Natural killer cell (primary cell): Measurements from ENCODE around the gene ZNF148. TPM values are rescaled to one million over a fixed set of nuclear protein-coding genes. Genes with fewer than 3 reads are reported as not detected.
"Not testable (repeated sequence)": the region's sequence is repeated elsewhere in the genome, so short reads cannot be mapped to it uniquely, and the experiment has no call there.

Experiments
- ATAC-seq, 3 donors: fragments of 150-1000 bp in 2 of 3; fragments of 200-7000 bp in 1 of 3; cut with Tn5 transposase; 1 replicate in 1 of 3; 2 replicates in 2 of 3; pipeline ENCODE4 v1.10.0; 2021; ENCODE audit warnings: mild to moderate bottlenecking in 2 of 3, moderate library complexity in 2 of 3
- DNase-seq, 2 donors: peaks; one replicate each; pipeline versions ENCODE4 v3.0.0 to v3.0.0-alpha.2; 2013 to 2021; ENCODE audit warnings: mixed read lengths in 1 of 2
- H3K27ac ChIP-seq: one replicate; pipeline ENCODE4 v1.5.1; 2013; ENCODE audit warnings: mild to moderate bottlenecking, low read length
- H3K27me3 ChIP-seq: one replicate; pipeline ENCODE4 v1.6.1; 2013; ENCODE audit warnings: low read length; ENCODE audit not compliant: control insufficient read depth, insufficient read depth
- H3K36me3 ChIP-seq: one replicate; pipeline ENCODE4 v1.6.1; 2013; ENCODE audit warnings: low read length; ENCODE audit not compliant: control insufficient read depth, insufficient read depth
- H3K4me1 ChIP-seq: one replicate; pipeline ENCODE4 v1.6.1; 2013; ENCODE audit warnings: low read length; ENCODE audit not compliant: control insufficient read depth, insufficient read depth
- H3K4me3 ChIP-seq: one replicate; pipeline ENCODE4 v1.5.1; 2013; ENCODE audit warnings: low read length
- H3K9me3 ChIP-seq: one replicate; pipeline ENCODE4 v1.6.1; 2013; ENCODE audit warnings: low read length; ENCODE audit not compliant: control insufficient read depth, insufficient read depth
- H3K27ac Mint-ChIP-seq, 2 donors: one replicate each; pipeline ENCODE4 v1.8.0; 2022; ENCODE audit warnings: mild to moderate bottlenecking in 2 of 2, mixed read lengths in 2 of 2, moderate library complexity in 1 of 2
- H3K27me3 Mint-ChIP-seq, 2 donors: one replicate each; pipeline ENCODE4 v1.8.0; 2022; ENCODE audit warnings: low read depth in 2 of 2, mixed read lengths in 2 of 2
- H3K36me3 Mint-ChIP-seq: one replicate; pipeline ENCODE4 v1.8.0; 2022; ENCODE audit warnings: mixed read lengths
- H3K4me1 Mint-ChIP-seq, 2 donors: one replicate each; pipeline ENCODE4 v1.8.0; 2022; ENCODE audit warnings: mixed read lengths in 2 of 2
- H3K4me3 Mint-ChIP-seq: one replicate; pipeline ENCODE4 v1.8.0; 2022; ENCODE audit warnings: mild to moderate bottlenecking, moderate library complexity, mixed read lengths
- H3K9me3 Mint-ChIP-seq, 2 donors: one replicate each; pipeline ENCODE4 v1.8.0; 2022; ENCODE audit warnings: mixed read lengths in 2 of 2
- CTCF ChIP-seq: fragments of 200-600 bp; IDR thresholded peaks from one replicate; pipeline ENCODE4 v1.8.0; 2022; ENCODE audit warnings: antibody characterized with exemption
- WGBS: methylation state at CpG from one replicate; pipeline ENCODE4 v1.1.7; 2013; ENCODE audit warnings: missing lambda C conversion rate; ENCODE audit not compliant: insufficient coverage; 5-methylcytosine and 5-hydroxymethylcytosine counted together
- intact Hi-C: fragments of 100-400 bp; cut with micrococcal nuclease; formaldehyde crosslinking; loops from one replicate; pipeline ENCODE4 v1.14.2; 2022
- total RNA-seq, 4 donors: library from RNA; stranded (reverse); fragments of 120-200 nt in 1 of 4; gene quantifications; one replicate each; pipeline versions ENCODE4 v1.2.3 to v1.2.4, GENCODE V29; 2013 to 2022

Gene ZNF148
- total RNA-seq, 3 donors from 2014 or later (not counting 1 experiment from before 2014, with no cell fraction given): 61.1 to 72.5 (median 62.8) TPM

- Mint-ChIP-seq H3K4me3 (no peak overlapping the region), H3K4me1 (no peaks in the 10 kb centered on the region), H3K27me3 (peaks cover 17 to 40% of the 10 kb centered on the region in 2 donors), H3K27ac (no peak overlapping the region), H3K36me3 (no peaks in the 10 kb centered on the region), H3K9me3 (no peaks in the 10 kb centered on the region)
- no peak for TF ChIP-seq CTCF
- DNase-seq (no peak), ATAC-seq (no peak)
- Histone ChIP-seq H3K9me3 (no peaks in the 10 kb centered on the region), H3K4me3 (no peak overlapping the region), H3K27ac (no peak overlapping the region), H3K4me1 (no peaks in the 10 kb centered on the region), H3K36me3 (no peaks in the 10 kb centered on the region), H3K27me3 (no peaks in the 10 kb centered on the region)
- 94% methylated on average over 2 of the region's 2 CpGs for WGBS
- intact Hi-C loops: no loop called here
These were observed 20.0 kb upstream of the ZNF148 start for GRCh38 chr3:125395091-125395490.

GRCh38 chr3:125394406-125394805 is 19.3 kb upstream of the ZNF148 start:
- H3K9me3 ChIP-seq: no peaks in the 10 kb centered on the region
- Mint-ChIP-seq H3K36me3 (no peaks in the 10 kb centered on the region), H3K9me3 (no peaks in the 10 kb centered on the region), H3K4me1 (peaks cover 2% of the 10 kb centered on the region in 2 donors), H3K27me3 (peaks cover 17 to 40% of the 10 kb centered on the region in 2 donors), H3K4me3 (no peak overlapping the region), H3K27ac (no peak overlapping the region)
- DNase-seq: no peak
- intact Hi-C loops: no loop called here
- peaks cover 2% of the 10 kb centered on the region for H3K4me1 ChIP-seq
- no peaks in the 10 kb centered on the region for H3K36me3 ChIP-seq
- no peak for TF ChIP-seq CTCF
- no peak overlapping the region for H3K4me3 ChIP-seq
- H3K27ac ChIP-seq: no peak overlapping the region
- WGBS: 72% methylated on average over 2 of the region's 3 CpGs
- no peak for ATAC-seq
- H3K27me3 ChIP-seq: no peaks in the 10 kb centered on the region

- Mint-ChIP-seq H3K27ac (no peak overlapping the region), H3K27me3 (peaks cover 2 to 7% of the 10 kb centered on the region in 2 donors), H3K4me1 (peaks cover 8% of the 10 kb centered on the region in 2 donors), H3K9me3 (no peaks in the 10 kb centered on the region), H3K4me3 (no peak overlapping the region), H3K36me3 (no peaks in the 10 kb centered on the region)
- H3K36me3 ChIP-seq: no peaks in the 10 kb centered on the region
- 55% methylated on average over 7 of the region's 7 CpGs for WGBS
- intact Hi-C loops: no loop called here
- DNase-seq (no peak), ATAC-seq (no peak)
- H3K4me1 ChIP-seq: peaks cover 9% of the 10 kb centered on the region
- H3K9me3 ChIP-seq: no peaks in the 10 kb centered on the region
- no peak for TF ChIP-seq CTCF
- no peak overlapping the region for H3K27ac ChIP-seq
- H3K4me3 ChIP-seq: no peak overlapping the region
- no peaks in the 10 kb centered on the region for H3K27me3 ChIP-seq
These were observed 14.2 kb upstream of the ZNF148 start for GRCh38 chr3:125389282-125389681.

- H3K4me3 ChIP-seq, H3K9me3 ChIP-seq, H3K9me3 Mint-ChIP-seq, H3K4me1 Mint-ChIP-seq, ATAC-seq, H3K27ac ChIP-seq, DNase-seq, H3K27ac Mint-ChIP-seq, H3K36me3 Mint-ChIP-seq, H3K27me3 ChIP-seq, H3K36me3 ChIP-seq, H3K4me1 ChIP-seq, H3K27me3 Mint-ChIP-seq, H3K4me3 Mint-ChIP-seq, intact Hi-C loops: not testable (repeated sequence)
- WGBS: 92% methylated on average over 5 of the region's 5 CpGs
These were observed 13.2 kb upstream of the ZNF148 start for GRCh38 chr3:125388369-125388768.
